Measurements from ENCODE around the gene AHCYL2. TPM values are rescaled to one million over a fixed set of nuclear protein-coding genes. Genes with fewer than 3 reads are reported as not detected.

The AHCYL2 gene
- total RNA-seq, 4 donors from 2014 or later: 14.7 to 22.6 (median 16.9) TPM

- TF ChIP-seq CTCF (IDR thresholded peaks at IDR 0.05; ENCODE audit: low read depth): no peak
These were observed 242.0 kb downstream of the AHCYL2 start for GRCh38 chr7:129466796-129467195.

- no peak for TF ChIP-seq CTCF (IDR thresholded peaks at IDR 0.05; ENCODE audit: low read depth)
These were observed 243.3 kb downstream of the AHCYL2 start for GRCh38 chr7:129468087-129468486.

GRCh38 chr7:129468547-129468946 lies 243.7 kb downstream of the AHCYL2 start:
- TF ChIP-seq CTCF (IDR thresholded peaks at IDR 0.05; ENCODE audit: low read depth): no peak

- no peak for TF ChIP-seq CTCF (IDR thresholded peaks at IDR 0.05; ENCODE audit: low read depth)
These were observed 245.1 kb downstream of the AHCYL2 start for GRCh38 chr7:129469930-129470329.

GRCh38 chr7:129470411-129470810 lies 245.6 kb downstream of the AHCYL2 start:
- no peak for TF ChIP-seq CTCF (IDR thresholded peaks at IDR 0.05; ENCODE audit: low read depth)

GRCh38 chr7:129471402-129471827 lies 246.6 kb downstream of the AHCYL2 start:
- TF ChIP-seq CTCF (IDR thresholded peaks at IDR 0.05; ENCODE audit: low read depth): no peak

Small RNA genes within 50 kb of the gene (small RNA-seq; reads per million reads assigned to genes)
- not detected for gene AC009244.1
- gene SNRPGP3: not detected

Other genes with a start within 250 kb of the AHCYL2 start
- 10 to 100 TPM; 34.2 to 38.6 (median 38.5) TPM for gene TNPO3, start 169.9 kb upstream of the AHCYL2 start, total RNA-seq
- 10 to 100 TPM in 1 of 4 donors, 1 to 10 TPM in 3; 2.4 to 12.1 (median 6.0) TPM for gene TSPAN33, start 80.3 kb upstream of the AHCYL2 start, total RNA-seq
- gene SMO, start 36.4 kb upstream of the AHCYL2 start, total RNA-seq: 1 to 10 TPM; 1.7 to 5.9 (median 4.8) TPM
- under 1 TPM; 0.22 to 0.68 (median 0.45) TPM for gene STRIP2, start 209.4 kb downstream of the AHCYL2 start, total RNA-seq